Activated naive CD4-positive, alpha-beta T cell (primary cell): ENCODE results near the gene PRRT1.
"Not testable (repeated sequence)": the region's sequence is repeated elsewhere in the genome, so short reads cannot be mapped to it uniquely, and the experiment has no call there.

ENCODE experiments used
- DNase-seq, 4 experiments: peaks; one replicate each; lab custom pipeline; 2025; lab: John Stamatoyannopoulos, UW

The PRRT1 gene

DNA sequence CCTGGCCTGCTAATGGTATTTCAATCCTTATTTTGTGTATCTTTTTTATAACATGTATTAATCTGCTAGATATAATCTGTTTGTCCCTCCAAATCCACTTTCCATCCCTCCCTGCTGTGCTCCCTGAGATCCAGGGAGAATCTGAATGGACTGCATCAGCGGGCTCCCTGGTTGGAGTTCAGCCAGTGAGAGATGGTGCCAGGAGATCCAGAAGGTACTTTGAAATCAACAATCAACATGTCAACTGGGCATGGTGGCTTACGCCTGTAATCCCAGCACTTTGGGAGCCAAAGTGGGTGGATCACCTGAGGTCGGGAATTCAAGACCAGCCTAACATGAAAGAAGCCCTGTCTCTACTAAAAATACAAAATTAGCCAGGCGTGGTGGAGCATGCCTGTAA, 28.1 kb downstream of the PRRT1 start:
- DNase-seq: no peak

DNA sequence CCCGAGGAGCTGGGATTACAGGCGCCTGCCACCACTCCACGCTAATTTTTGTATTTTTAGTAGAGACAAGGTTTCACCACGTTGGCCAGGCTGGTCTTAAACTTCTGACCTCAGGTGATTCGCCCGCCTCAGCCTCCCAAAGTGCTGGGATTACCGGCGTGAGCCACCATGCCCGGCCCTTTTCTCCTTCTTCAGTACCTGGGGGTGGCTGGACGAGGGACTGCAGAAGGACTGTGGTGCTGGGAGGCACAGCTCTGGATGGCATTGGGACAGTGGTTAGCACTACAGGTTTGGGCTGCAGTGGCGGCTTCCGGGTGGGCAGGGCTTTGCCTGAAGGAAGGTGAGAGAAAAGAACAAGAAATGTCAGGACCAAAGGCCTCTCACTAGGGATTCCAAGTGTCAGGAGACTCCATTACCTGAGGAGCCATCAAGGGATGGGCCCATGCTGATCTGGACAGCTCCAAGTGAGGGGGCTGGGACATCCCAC, 31.1 kb downstream of the PRRT1 start:
- DNase-seq: no peak

DNA sequence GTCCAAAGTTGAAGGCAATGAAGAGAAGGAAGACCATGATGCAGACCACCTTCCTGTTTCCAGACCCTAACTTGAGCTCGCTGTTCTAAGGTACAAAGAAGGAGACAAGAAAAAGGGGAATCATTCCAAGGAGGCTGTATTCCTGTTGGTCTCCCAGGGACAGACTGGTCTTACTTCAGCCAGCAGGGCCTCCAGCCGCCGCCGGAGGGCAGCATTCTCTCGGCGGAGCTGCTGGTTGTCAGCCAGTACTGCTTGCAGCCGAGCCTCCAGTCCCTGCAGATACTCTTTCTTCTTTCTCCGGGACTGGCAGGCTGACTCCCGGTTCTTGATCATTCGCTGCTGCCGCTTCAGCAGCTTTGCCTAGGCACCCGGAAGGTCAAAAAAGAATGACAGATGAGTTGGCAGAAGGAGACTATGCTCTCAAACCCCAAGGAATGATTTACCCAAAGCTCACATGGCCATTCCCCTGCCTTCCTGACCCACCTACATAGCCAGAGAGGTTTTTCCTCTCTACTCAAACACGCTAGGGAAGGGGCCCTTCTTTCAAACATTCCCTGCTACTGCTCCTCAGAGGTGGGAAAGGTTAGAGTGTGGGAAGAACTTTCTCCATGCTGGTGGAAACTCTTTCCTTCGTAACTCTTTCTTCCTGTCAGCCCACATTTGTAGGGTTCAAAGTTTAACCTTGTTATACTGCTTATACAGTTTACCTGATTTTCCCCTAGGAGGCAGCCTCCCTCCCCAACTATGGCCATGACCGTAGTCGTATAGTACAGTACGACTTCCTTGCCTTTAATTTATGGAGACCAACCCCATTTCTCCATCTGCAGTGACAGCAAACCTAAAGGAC, 32.7 kb downstream of the PRRT1 start:
- DNase-seq: peak in 3 of 4 experiments; percentile 40 to 59 (median 41)

DNA sequence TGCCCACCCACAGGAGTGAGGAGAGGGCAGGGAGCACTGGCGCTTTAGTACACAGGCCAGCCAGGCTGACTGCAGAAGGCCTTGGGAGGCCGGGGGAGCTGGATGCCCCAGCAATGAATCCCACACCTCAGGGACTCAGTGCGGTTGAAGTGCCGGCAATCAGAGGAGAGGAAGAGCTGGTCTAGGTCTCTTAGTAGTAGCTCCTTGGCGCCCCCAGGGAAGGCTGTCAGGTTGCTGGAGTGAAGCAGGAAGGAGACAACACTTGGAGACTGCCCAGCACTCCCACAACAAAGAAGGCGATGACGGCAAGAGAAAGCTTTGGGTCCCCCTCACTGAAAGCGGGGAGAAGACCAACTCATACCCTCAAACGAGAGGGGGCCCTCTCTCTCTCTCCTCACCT, 34.3 kb downstream of the PRRT1 start:
- DNase-seq: no peak

DNA sequence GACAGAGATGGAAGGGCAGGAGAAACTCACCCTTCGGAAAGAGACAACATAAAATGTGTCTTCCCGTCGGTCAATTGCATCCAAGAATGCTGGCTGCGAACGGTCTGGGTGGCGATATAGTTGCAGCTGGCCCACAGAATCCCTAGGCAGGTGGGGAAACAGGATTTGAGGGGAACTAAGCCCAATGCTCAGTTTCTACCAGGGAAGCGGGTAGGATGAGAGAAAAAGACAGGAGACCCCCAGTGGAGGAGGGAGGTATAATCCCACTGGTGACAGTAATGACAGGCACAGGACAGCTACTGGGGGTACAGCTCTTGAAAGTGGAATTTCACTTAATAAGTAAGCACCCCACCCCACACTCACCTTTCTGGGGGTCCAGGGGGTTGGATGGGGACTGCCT, 35.1 kb downstream of the PRRT1 start:
- DNase-seq: no peak

DNA sequence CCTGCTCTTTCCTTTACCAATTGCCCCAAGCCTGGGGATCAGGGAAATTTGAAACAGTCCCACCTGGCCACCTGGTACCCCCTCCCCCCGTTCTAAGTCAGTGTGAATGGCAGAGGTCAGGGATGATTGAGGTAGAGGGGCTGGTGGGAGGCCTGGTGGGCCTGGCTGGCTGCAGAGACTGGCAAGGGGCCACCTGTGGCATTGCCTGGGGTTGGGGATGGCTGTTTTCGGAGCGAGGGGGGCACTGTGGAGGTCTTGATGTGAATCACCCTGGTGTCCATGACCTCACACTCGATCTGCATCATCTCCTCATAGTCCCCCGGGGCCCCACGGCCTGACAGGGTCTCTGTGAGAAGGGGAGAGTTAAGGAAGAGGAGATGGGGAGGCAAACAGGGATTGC, 36.1 kb downstream of the PRRT1 start:
- DNase-seq: no peak

DNA sequence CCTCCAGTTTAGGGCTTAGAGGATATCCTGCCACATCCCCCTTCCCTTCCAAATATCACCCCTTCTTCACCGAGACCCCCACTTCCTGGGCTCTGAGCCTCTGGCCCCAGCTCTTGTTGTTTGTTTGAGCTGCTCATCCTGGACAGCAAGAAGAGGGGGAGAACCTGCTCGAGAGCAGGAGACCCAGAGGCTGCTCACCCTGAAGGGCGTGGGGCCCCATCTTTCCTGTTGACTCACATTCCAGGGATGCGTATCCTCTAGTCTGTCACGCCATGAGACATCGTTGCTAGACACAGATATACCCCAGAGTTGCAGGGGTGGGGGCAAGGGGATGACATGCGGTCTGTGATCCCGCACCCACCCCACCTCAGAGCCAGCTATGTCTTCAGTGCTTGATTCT, 36.9 kb downstream of the PRRT1 start:
- no peak for DNase-seq

DNA sequence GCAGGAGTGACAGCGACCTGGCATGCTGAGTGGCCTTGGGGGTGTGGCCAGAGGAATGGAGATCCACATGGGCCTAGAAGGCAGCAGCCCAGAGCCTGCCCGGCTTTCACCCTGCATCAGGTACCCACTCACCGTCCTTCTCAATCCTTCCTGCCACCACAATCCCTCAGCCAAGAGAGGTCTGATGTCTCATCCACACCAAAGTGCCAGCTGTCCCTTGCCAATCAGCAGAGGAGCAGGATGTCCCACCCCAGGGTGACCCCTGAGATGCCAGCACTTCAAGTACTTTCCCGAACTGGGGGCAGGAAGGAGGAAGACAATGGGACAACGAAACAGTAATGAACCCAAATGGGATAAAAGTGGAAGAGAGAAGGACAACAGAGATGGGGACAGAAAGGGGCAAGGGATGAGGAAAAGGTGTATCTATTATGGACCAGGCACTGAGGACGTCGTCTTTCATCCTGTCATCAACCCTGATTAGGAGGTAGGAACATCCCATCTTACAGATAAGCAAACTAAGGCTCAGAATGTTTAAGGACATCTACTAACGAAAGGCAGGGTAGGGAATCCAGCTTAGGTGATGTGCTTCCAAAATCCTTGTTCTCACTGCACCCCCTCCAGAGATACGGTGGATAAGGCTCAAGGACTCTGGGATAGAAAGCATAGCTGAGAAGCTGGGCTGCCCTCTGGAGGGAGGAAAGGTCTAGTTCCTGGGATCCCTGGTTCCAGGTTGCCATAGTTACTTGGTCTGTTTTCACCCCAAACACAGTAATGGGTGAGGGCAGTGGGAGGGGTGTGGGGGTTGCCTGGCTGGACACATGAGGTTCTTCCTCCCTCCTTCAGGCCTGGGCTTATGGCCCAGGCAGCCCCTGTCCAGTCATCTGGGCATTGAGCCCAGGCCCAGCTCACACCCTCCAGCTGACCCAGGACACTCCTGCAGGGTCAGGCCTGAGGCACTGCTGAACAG, 38.1 kb downstream of the PRRT1 start:
- no peak for DNase-seq

DNA sequence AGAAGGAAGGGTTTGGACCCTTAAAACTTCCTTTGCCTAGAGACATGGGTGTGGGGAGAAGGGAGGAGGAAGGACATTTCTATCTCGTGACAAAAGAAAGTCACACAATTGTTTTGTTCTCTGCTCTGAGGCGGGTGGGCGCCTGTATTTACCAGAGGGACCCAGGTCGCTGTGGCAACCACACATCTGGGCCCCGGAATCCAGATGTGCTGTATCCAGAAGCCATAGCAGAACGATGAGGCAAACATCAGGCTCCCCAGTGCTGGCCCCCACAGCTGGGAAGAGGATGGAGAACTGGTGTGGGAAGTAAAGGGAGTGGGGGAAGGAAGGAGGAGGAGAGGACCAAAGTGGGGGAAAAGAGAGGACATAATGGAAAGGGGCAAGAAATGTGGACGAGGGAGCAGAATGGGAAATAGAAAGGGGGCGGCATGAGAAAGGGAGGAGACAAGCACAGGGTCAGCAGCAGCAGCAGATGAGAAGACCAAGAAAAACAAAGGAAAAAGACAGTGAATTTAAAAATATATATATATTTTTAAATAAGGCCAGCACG, 39.2 kb downstream of the PRRT1 start:
- DNase-seq: no peak

DNA sequence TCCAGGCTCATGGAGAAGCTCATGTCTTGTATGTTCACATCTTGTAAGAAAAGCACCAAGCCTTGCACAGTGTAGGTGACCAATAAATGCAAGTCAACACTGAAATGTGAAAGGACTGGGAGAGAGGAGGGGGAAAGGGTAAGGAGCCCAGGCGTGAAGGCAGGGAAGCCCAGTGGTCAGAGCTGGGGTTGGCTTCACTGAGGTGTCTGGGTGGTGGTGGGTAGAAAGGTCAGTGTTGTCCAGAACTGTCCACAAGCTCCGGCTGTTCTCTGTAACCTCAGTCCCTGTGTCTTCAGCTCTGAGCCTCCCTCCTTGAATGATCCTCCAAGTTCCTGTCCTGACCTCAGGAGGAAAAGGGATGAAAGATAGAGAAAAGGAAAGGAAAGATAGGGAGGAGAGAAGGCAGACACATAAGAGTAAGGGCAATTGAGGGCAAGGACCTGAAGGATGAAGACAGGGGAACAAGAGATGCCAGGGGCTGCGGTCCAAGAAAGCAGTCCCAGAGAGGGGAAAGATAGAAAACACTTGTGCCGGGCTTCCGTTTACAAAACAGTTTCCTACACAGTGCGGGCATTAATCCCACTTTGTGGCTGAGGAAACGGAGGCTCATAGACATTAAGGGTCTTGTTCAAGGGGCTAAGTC, 40.2 kb downstream of the PRRT1 start:
- DNase-seq: no peak

DNA sequence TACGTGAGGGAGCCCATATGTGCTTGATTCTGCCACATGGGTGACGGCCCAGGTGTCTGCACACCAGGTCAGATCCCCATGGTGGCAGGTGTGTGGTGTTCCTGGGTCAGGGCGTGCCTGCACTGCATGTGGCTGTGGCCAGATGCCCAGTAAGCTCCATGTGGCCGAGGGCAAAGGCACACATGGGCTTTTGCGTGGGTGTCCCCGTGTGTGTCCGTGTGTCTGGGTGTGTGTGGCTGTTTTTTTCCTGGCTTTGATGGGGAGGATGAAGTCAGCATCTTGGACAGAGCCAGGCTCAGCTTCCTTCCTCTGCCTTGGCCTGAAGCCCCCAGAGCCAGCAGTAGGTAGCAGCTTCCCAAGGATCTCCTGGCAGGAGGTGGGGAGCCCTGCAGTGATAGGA, 41.1 kb downstream of the PRRT1 start:
- DNase-seq: no peak

DNA sequence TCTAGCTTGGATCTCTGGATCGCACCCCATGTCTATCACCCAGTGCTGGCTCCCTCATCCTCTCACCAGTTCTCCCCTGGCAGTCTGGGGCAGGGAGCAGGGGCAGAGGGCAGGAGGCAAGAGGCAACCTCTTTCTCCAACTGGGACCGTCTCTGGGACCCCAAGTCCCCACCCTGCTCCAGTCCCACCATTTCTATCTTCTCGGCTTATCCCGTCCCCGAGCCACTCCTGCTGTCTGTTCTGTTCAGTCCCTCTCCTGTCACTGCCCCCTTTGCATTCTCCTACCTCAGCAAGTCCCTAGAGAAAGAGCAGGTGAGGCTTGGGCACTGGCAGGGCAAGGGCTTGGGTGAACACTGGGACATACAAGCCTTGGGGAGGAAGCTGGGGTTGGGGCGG, 42.0 kb downstream of the PRRT1 start:
- DNase-seq: no peak

DNA sequence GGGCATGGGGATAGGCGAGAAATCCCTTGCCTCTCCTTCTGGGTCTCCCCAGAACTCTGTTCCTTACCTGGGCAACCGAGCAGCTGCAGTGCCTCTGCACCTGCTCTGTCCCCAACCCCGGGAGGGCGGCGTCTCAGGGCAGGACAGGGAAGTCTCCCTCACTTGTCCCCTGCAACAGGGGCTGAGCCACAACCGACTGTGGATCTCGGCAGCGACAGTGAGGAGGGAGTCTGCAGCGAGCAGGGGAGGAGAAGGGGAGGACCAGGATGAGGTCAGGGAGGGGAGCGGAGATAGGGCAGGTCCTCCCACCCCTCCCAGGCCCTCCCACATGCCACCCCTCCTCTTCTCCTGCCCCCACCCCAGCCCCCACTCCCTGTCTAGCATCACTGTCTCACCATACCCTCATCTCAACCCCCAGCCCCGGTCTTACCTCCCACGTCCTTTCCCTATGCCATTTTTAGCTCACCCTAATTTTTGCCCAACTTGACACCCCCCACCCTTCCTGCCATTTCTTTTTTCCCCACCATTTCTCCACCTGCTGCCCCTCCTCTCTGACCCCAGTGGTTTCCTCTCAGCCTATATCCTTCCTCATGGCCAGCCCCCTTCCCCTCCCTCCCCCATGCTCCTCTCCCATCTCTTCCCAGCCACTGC, 42.5 kb downstream of the PRRT1 start, which contains the start of gene TNXB:
TNXB (minus strand) TSS at position 225 of the 651 bp plus-strand sequence. CDS start 11,140 bp downstream, outside the sequence.
- no peak for DNase-seq

DNA sequence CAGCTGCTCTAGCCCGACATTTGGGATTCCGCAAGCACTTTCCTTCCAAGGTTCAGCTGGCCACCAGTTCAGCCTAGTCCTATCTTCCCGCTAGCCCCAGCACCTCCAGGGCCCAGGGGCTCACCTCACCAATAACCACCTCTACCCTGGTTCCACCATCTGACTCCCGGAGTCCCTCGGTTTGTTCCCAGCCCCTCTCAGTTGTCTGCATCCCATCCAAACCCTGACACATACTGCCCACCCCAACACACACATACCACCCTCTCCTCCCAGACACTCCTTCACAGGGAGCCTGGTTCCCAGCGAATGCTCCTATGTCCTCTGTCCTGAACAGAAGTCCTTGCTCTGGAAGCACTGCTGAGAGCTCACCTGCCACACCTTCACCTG, 43.0 kb downstream of the PRRT1 start:
- no peak for DNase-seq

DNA sequence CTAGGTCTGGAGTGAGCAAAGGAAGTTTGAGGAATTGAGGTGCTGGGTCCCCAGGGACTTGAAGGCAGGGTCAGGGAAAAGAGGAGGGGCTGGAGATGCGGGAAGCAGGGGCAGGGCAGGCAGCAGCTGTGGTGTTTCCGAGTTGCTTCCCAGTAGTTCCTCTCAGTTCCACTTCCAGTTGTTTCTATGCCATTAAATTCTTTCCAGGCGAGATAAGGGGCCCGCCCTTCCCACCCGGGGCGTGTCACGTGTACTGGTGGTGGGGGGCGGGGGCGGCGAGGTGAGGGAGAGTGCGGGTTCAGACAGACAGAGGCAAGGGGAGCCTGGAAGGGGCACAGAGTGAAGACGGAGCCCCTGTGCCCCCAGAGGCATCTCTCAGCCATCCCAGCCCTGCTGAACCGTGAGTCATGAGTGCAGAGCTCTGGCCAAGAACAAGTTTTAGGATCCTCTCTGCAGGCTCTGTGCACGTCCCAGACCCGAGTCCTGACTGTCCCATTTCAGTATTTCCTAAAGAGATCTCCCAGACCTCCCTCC, 43.6 kb downstream of the PRRT1 start:
- DNase-seq: no peak

DNA sequence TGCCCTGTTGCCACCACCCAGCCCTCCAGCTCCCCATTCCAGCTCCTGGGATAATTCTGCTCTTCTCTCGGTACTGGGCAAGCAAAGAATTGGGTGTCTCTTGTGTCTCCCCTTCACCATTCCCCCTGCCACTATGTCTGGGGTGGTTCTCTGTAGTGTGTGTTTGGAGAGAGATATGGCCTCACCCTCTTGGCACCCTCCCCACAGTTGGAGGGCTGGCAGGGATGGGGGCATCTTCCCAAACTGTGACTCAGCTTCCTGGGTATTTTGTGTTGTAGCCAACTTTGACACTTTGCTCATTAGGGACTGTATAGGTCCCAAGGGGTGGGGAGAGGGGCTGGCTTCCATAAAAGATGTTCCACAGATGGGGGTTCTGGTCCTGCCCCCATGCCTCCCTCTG, 44.3 kb downstream of the PRRT1 start:
- no peak for DNase-seq

DNA sequence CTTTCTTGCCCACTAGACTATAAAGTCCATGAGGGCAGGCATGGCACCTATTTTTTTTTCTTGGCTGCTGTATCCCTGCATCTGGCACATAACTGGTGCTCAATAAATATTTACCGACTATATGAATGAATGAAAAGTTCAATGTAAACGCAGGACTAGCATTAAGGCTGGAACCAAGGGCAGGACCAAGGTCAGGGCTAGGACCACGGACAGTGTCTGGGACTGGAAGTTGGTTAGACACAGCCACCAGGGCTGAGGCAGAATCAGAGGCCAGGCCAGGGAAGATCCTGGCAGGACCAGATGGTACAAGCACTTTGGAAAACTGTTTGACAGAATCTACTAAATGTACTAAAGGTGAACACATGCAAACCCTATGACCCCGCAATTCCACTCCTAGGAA, 46.3 kb downstream of the PRRT1 start:
- no peak for DNase-seq

DNA sequence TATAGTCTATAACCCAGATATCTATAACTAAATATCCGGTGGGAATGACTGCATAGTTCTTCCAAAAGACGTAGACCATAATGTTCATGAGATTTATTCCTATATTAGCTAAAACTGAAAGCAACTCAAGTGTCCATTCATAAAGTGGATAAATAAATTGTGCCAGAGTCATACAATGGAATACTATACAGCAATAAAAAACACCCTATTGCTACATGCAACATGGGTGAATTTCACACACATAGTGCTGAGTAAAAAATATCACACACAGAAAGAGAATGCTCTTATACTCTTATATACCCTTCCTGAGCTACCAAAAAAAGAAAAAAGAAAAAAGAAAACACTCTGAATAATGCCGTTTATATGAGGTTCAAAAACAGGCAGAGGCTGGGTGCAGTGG, 49.5 kb downstream of the PRRT1 start:
- no peak for DNase-seq

DNA sequence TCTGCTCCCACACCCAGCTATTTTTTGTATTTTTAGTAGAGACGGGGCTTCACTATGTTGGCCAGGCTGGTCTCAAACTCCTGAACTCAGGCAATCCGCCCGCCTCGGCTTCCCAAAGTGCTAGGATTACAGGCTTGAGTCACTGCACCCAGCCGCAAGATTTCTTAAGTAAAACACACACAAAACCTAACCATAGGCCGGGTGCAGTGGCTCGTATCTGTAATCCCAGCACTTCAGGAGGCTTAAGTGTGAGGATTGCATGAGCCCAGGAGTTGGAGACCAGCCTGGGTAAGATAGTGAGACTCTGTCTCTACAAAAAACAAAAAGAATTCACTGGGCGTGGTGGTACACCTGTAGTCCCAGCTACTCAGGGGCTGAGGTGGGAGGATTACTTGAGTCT, 51.5 kb downstream of the PRRT1 start:
- not testable (repeated sequence) for DNase-seq
